RPMI7951 (cell line): ENCODE measurements around the gene CDK10. TPM values are rescaled to one million over a fixed set of nuclear protein-coding genes. Genes with fewer than 3 reads are reported as not detected.
"Not testable (repeated sequence)": the region's sequence is repeated elsewhere in the genome, so short reads cannot be mapped to it uniquely, and the experiment has no call there.

Experiments used
- DNase-seq: peaks from one replicate; pipeline ENCODE4 v3.0.0-alpha.2; 2012; ENCODE audit warnings: low read depth
- total RNA-seq: library from RNA; depleted of rRNA; stranded (reverse); fragments of >200 nt; shearing (Covaris generic); gene quantifications from 2 replicates; pipeline ENCODE4 v1.2.3, GENCODE V29; 2014

CDK10 gene
- total RNA-seq, 1 experiment from 2014 or later, result 24.5 TPM

GRCh38 chr16:89695875-89696669, 9.6 kb downstream of the CDK10 start:
- no peak for DNase-seq

- no peak for DNase-seq
Observed at GRCh38 chr16:89696670-89697128, 10.2 kb downstream of the CDK10 start.

GRCh38 chr16:89697161-89697615, 10.7 kb downstream of the CDK10 start:
- no peak for DNase-seq

- no peak for DNase-seq
Observed at GRCh38 chr16:89697616-89698331, 11.3 kb downstream of the CDK10 start.

- DNase-seq, result not testable (repeated sequence)
Observed at GRCh38 chr16:89698717-89699116, 12.2 kb downstream of the CDK10 start.

GRCh38 chr16:89699629-89700099, 13.2 kb downstream of the CDK10 start:
- not testable (repeated sequence) for DNase-seq

- DNase-seq, result peak; percentile 96
Observed at GRCh38 chr16:89700100-89700648, 13.7 kb downstream of the CDK10 start.

- DNase-seq, result peak; percentile 37
Observed at GRCh38 chr16:89700649-89701424, 14.3 kb downstream of the CDK10 start.

- peak; percentile 71 for DNase-seq
Observed at GRCh38 chr16:89701425-89702406, 15.2 kb downstream of the CDK10 start, which contains the start of gene SPATA2L. Gene SPATA2L, minus strand, starts transcription at chr16:89701705. Its CDS starts 473 bp downstream, at chr16:89701232.

GRCh38 chr16:89704281-89704680, 17.8 kb downstream of the CDK10 start:
- no peak for DNase-seq

- DNase-seq, result no peak
Observed at GRCh38 chr16:89705006-89705405, 18.5 kb downstream of the CDK10 start.

- no peak for DNase-seq
Observed at GRCh38 chr16:89706518-89707260, 20.2 kb downstream of the CDK10 start.

GRCh38 chr16:89707695-89708094, 21.2 kb downstream of the CDK10 start:
- no peak for DNase-seq

- DNase-seq, result no peak
Observed at GRCh38 chr16:89708481-89708931, 22.0 kb downstream of the CDK10 start.

- no peak for DNase-seq
Observed at GRCh38 chr16:89709166-89709565, 22.7 kb downstream of the CDK10 start.

- DNase-seq, result no peak
Observed at GRCh38 chr16:89709716-89710432, 23.4 kb downstream of the CDK10 start.

GRCh38 chr16:89710709-89711564, 24.4 kb downstream of the CDK10 start:
- no peak for DNase-seq
